ENCODE results near the gene NHLH2. TPM values are rescaled to one million over a fixed set of nuclear protein-coding genes. Genes with fewer than 3 reads are reported as not detected.

NHLH2 gene
- polyA plus RNA-seq, 1 of the 3 experiments (the other 2 are of a cell fraction): not detected

- peaks cover 0 to 2% of the 10 kb centered on the region in 2 experiments; a peak in 2 of 4 replicates for H3K4me1 ChIP-seq (ENCODE audit: control insufficient read depth in 1 of 2, insufficient read depth in 2 of 2, low read depth in 1 of 2, low read length in 1 of 2)
- WGBS (ENCODE audit: low lambda C conversion rate): 76% methylated on average over 23 of the region's 23 CpGs
- H3K9ac ChIP-seq: no peak overlapping the region
- H3K27me3 ChIP-seq (ENCODE audit: insufficient read depth): peaks cover 11% of the 10 kb centered on the region
- peak overlapping the region in 1 of 2 experiments; percentile 21; a peak in 1 of 4 replicates for H3K4me3 ChIP-seq (ENCODE audit: low read depth in 2 of 2, low read length in 1 of 2)
- H3F3A ChIP-seq (replicated peaks; ENCODE audit: insufficient read depth): no peaks in the 10 kb centered on the region
- H3K36me3 ChIP-seq (replicated peaks in 1 of 2; ENCODE audit: control insufficient read depth in 1 of 2, insufficient read depth in 2 of 2, low read length in 1 of 2): no peaks in the 10 kb centered on the region
- H3K79me2 ChIP-seq (ENCODE audit: insufficient read depth): no peaks in the 10 kb centered on the region
- no peak overlapping the region for H3K27ac ChIP-seq (ENCODE audit: low read depth in 2 of 2, low read length in 1 of 2)
- CTCF ChIA-PET: interaction anchor here (0.7 to 0.8 kb wide), 2 partner anchors 142 to 181 kb away, joined by 3 read pairs; no protein-coding TSS in a partner anchor
- no peak overlapping the region for H2AFZ ChIP-seq (ENCODE audit: low read depth)
- no peak for TF ChIP-seq PBX3 (IDR thresholded peaks at IDR 0.05)
- no peak for TF ChIP-seq GATA2 (CRISPR knock-in tag; IDR thresholded peaks at IDR 0.05)
- no peaks in the 10 kb centered on the region for H3K9me3 ChIP-seq
- no peaks in the 10 kb centered on the region for H3K9me2 ChIP-seq
- DNase-seq: no peak
- no peaks in the 10 kb centered on the region for H4K20me1 ChIP-seq (ENCODE audit: insufficient read depth)
- POLR2A ChIA-PET: no interaction called here
- H3K4me2 ChIP-seq: no peak overlapping the region
These were observed 1.2 kb downstream of the NHLH2 start for GRCh38 chr1:115839679-115840237.

GRCh38 chr1:115839029-115839678 is 1.8 kb downstream of the NHLH2 start:
- Histone ChIP-seq H4K20me1 (ENCODE audit: insufficient read depth) (no peaks in the 10 kb centered on the region), H3K4me1 (ENCODE audit: control insufficient read depth in 1 of 2, insufficient read depth in 2 of 2, low read depth in 1 of 2, low read length in 1 of 2) (peaks cover 0 to 2% of the 10 kb centered on the region in 2 experiments; a peak in 2 of 4 replicates), H3K27ac (ENCODE audit: low read depth in 2 of 2, low read length in 1 of 2) (no peak overlapping the region), H3K4me2 (no peak overlapping the region), H2AFZ (ENCODE audit: low read depth) (no peak overlapping the region), H3K36me3 (replicated peaks in 1 of 2; ENCODE audit: control insufficient read depth in 1 of 2, insufficient read depth in 2 of 2, low read length in 1 of 2) (no peaks in the 10 kb centered on the region), H3F3A (replicated peaks; ENCODE audit: insufficient read depth) (no peaks in the 10 kb centered on the region), H3K4me3 (ENCODE audit: low read depth in 2 of 2, low read length in 1 of 2) (peak overlapping the region in 1 of 2 experiments; percentile 21; a peak in 1 of 4 replicates), H3K79me2 (ENCODE audit: insufficient read depth) (no peaks in the 10 kb centered on the region), H3K9me3 (no peaks in the 10 kb centered on the region), H3K9ac (no peak overlapping the region), H3K27me3 (ENCODE audit: insufficient read depth) (peaks cover 11% of the 10 kb centered on the region), H3K9me2 (no peaks in the 10 kb centered on the region)
- peak; percentile 55 for DNase-seq
- 37% methylated on average over 23 of the region's 49 CpGs for WGBS (ENCODE audit: low lambda C conversion rate)
- no peak for TF ChIP-seq NRF1 (IDR thresholded peaks at IDR 0.05; ENCODE audit: low read depth, low read length)
- no peak for TF ChIP-seq GABPA (IDR thresholded peaks at IDR 0.05; ENCODE audit: low read depth)
- no peak for TF ChIP-seq FOSL2 (IDR thresholded peaks at IDR 0.05; ENCODE audit: borderline replicate concordance, low read depth)
- TF ChIP-seq USF1 (IDR thresholded peaks at IDR 0.05; ENCODE audit: borderline replicate concordance, low read depth): no peak
- no peak for TF ChIP-seq JUND (IDR thresholded peaks at IDR 0.05)
- TF ChIP-seq MXI1 (IDR thresholded peaks at IDR 0.05; ENCODE audit: low read depth, low read length): no peak
- no peak for TF ChIP-seq TCF12 (IDR thresholded peaks at IDR 0.05)
- TF ChIP-seq POLR2AphosphoS5 (IDR thresholded peaks at IDR 0.05; ENCODE audit: low read depth, low read length): no peak
- no peak for TF ChIP-seq PBX3 (IDR thresholded peaks at IDR 0.05)
- TF ChIP-seq USF2 (IDR thresholded peaks at IDR 0.05; ENCODE audit: borderline replicate concordance, low read depth, low read length): no peak
- POLR2A ChIA-PET: no interaction called here
- CTCF ChIA-PET: no interaction called here
